HG03520 (cell line): ENCODE results near the gene SKIL.

ENCODE experiments used
- ATAC-seq: cut with Tn5 transposase; IDR thresholded peaks from one replicate; pipeline ENCODE4 v1.9.1; 2021; ENCODE audit warnings: mild to moderate bottlenecking, moderate library complexity; ENCODE audit not compliant: unreplicated experiment

The SKIL gene

DNA sequence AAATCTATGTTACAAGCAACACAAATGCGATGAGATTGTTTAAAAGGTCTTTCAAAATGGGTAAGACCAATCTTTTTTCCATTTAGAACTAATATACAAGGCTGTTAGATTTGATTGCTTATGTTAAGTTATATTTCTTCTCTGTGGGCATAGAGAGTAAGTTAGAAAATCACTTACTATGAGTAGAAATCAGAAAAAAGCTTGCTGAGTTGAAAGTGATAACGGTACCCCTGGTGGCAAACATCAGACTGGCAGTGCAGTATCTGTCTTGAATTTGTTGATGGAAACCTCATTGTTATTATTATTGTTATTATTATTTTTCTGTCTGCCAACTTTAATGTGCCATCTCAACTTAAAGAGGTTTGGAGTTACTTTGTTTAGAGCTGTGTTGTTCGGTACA lies 73.5 kb downstream of the SKIL start:
- ATAC-seq, result no peak

DNA sequence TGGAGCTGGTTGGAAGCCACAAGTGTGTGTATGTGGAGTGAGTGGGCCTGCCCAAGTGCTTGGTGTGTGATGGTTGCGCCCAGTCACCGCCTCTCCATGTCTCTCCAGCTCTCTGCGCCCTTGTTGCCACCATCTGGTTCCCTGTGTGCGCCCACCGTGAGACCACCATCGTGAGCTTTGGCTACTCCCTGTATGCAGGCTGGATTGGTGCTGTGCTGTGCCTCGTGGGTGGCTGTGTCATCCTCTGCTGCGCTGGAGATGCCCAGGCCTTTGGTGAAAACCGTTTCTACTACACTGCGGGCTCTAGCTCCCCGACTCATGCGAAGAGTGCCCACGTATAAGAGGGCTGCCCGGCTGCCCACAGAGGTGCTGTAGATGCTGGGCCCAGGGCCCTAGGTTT lies 74.9 kb downstream of the SKIL start:
- no peak for ATAC-seq

- ATAC-seq, result no peak
Observed at GRCh38 chr3:170436697-170437096, 79.2 kb downstream of the SKIL start.

GRCh38 chr3:170437176-170437575 lies 79.7 kb downstream of the SKIL start:
- ATAC-seq, result no peak

DNA sequence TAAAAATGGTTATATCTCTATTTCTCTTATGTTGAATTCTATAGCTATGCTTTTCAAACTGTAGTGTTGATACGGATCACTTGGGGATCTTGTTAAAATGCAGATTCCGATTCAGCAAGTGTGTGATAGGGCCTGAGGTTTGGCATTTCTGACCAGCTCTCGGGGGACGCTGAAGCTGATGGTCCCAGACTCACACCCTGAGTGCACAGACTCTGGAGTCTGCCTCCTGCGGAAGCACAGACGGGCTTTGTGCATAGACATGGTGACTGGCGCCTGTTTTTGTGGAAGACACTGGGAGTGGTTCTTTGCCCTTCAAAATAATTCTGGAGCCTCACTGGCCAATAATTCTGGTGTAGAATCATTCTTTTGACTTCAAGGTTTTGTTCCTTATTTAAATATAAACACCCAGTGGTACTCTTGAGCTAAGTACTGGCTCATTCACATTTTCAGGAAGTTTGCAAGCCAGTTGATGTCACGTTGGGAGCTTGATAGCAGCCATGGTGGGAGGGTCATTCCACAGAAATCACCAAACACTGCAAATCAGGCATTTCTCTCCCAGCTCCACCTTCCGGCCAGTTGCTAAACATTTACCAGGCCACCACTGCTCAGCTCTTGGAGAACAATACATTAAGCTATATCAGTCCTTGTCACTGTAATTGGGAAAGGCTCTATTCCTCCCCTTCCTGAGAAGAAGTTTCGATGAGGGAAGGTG lies 80.3 kb downstream of the SKIL start:
- ATAC-seq, result no peak

- ATAC-seq, result no peak
Observed at GRCh38 chr3:170438836-170439235, 81.3 kb downstream of the SKIL start.

- no peak for ATAC-seq
Observed at GRCh38 chr3:170440344-170440743, 82.8 kb downstream of the SKIL start.

DNA sequence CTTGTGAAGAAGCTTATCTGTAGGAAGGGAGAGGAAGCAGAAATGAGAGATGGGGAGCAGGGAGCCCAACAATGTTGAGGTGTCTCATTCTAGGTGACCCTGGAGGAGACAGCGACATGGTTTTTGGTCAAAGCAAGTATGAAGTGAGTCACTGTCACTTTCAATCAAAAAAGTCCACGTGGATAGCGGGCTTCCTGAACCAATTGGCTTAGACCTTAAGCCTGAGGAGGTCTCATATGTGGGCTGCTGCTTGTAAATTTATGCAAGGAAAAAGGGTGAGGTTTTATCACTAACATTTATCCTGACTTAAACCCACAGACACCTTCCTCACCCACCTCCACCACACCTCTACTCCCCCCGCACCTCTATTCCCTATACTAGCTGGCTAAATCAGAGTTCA lies 83.9 kb downstream of the SKIL start:
- ATAC-seq, result no peak

DNA sequence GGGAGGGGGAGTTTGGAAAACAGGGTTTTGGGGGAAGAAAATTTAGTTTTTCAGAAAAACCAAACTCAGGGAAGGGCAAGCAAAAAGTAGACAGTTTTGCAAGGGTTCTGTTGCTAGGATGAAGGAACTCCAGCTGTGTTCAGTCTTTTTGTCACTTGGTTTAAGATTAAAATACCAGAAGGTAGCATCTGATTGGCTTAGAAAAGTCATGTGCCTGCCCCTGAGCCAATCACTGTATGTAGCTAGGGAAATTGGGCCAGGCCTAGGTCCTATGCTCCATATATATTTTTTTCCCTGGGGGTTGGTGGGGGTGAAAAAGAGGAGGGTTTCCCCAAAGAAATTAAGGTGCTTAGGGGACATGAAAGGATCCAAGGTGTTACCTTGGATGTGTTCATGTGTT lies 85.4 kb downstream of the SKIL start:
- ATAC-seq, result no peak

- no peak for ATAC-seq
Observed at GRCh38 chr3:170443457-170443856, 85.9 kb downstream of the SKIL start.
